ENCODE data around the gene PTPRD.

The PTPRD gene

DNA sequence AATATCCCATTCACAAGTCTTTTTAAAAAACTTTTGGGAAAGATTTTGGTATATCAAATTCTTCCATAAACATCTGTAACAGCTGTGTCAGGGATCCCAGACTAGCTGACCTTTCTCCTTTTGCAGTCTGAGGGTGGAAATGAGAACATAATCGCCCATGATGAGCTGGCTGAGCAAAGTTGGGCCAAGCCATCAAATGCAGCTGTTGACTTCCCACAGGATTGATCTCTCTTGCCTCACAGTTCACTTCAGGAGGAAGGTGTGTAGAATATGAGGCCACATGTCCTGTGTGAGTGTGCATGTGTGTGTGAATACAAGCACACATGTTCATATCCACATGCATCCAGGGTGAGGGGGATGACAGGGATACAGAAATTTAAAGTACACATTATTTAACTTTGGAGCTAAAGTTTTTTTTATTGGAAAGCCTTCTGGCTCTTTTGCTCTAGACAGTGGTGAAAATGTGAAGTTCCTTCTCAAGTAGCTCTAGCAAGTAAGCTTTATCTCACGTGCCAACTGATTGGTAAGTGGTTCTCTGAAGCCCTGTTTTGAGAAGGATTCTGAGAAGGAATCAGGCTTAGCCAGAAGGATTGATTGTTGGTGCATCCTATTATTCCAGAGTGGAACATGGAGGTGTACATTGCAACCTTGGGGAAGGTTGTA lies 2344.5 kb downstream of the PTPRD start:
- DNase-seq = no peak

DNA sequence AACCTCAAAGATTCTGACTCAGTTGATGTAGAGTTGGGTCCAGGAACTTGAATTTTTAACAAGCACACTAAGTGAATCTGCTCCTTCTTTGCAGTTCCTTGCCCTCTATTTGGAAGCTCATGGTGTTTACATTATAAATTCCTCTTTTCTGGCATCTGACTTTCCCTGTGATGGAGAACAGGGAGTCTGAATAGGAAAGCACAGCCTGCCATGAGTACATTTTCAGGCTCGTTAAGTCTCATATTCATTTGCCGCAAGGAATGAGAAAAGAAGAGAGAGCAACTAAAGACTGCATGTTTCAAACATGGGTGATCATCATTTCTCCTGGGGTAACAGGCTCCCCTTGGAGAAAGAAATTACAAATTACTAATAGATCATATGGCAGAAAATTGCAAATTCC lies 2345.2 kb downstream of the PTPRD start:
- DNase-seq = no peak

DNA sequence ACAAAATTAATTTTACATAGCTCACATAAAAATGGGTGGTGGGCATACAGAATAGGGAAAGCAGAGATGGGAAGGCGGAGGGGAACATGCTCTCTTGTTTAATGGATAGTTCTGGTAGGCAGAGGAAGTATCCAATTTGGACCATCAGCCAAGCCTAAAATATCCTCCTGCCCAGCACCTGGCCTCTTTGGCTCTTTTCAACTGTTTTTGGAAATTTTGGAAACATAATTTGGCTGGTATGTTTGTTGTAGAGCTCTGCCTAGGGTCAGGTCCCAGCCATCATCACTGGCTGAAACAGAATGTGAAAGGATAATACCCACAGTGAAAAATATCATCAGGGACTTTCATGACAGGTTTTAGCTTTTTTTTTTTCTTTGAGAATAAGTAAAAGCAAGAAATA lies 2345.9 kb downstream of the PTPRD start:
- DNase-seq = no peak

DNA sequence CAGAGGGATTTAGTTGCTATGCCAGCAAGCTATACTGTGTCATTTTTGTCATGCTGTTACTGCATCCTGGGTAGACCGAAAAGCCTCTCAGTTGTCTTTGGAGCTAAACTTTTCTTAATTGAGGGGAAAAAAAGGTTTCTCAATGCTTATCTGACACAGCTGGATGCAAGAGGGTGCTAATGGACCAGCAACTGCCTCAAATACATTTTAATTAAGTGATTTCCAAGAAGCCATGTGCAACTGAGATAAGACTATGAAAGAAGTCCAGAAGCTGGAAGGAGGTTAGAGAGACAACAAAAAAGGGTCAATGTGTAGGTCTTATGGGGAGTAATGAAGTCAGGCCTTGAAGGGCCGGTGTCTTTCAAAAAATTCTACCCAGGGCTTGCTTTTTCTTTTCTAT lies 2347.5 kb downstream of the PTPRD start:
- no peak for DNase-seq

Data from effector CD8-positive, alpha-beta T cell (primary cell).